ENCODE data around the gene PHYHIPL. TPM values are rescaled to one million over a fixed set of nuclear protein-coding genes. Genes with fewer than 3 reads are reported as not detected.

Gene PHYHIPL
- total RNA-seq, 1 donor = 0.10 TPM

GRCh38 chr10:59284118-59284975 is 107.9 kb downstream of the PHYHIPL start:
- Histone ChIP-seq H3K4me3 (ENCODE audit: low read length) (no peak overlapping the region), H3K27me3 (ENCODE audit: insufficient read depth, low read length) (no peaks in the 10 kb centered on the region), H3K9me3 (ENCODE audit: low read depth, low read length) (no peaks in the 10 kb centered on the region), H3K4me1 (ENCODE audit: insufficient read depth, low read length) (no peaks in the 10 kb centered on the region)

- H3K9me3 ChIP-seq (ENCODE audit: low read depth, low read length) = no peaks in the 10 kb centered on the region
- no peak overlapping the region for H3K4me3 ChIP-seq (ENCODE audit: low read length)
- no peaks in the 10 kb centered on the region for H3K4me1 ChIP-seq (ENCODE audit: insufficient read depth, low read length)
- H3K27me3 ChIP-seq (ENCODE audit: insufficient read depth, low read length) = no peaks in the 10 kb centered on the region
Measured at GRCh38 chr10:59285073-59285472, 108.6 kb downstream of the PHYHIPL start.

GRCh38 chr10:59285848-59286247 is 109.4 kb downstream of the PHYHIPL start:
- Histone ChIP-seq H3K9me3 (ENCODE audit: low read depth, low read length) (no peaks in the 10 kb centered on the region), H3K4me3 (ENCODE audit: low read length) (no peak overlapping the region), H3K4me1 (ENCODE audit: insufficient read depth, low read length) (no peaks in the 10 kb centered on the region), H3K27me3 (ENCODE audit: insufficient read depth, low read length) (no peaks in the 10 kb centered on the region)

- Histone ChIP-seq H3K4me3 (ENCODE audit: low read length) (no peak overlapping the region), H3K27me3 (ENCODE audit: insufficient read depth, low read length) (no peaks in the 10 kb centered on the region), H3K4me1 (ENCODE audit: insufficient read depth, low read length) (no peaks in the 10 kb centered on the region), H3K9me3 (ENCODE audit: low read depth, low read length) (no peaks in the 10 kb centered on the region)
Measured at GRCh38 chr10:59287587-59288255, 111.3 kb downstream of the PHYHIPL start.

- Histone ChIP-seq H3K27me3 (ENCODE audit: insufficient read depth, low read length) (no peaks in the 10 kb centered on the region), H3K4me1 (ENCODE audit: insufficient read depth, low read length) (no peaks in the 10 kb centered on the region), H3K4me3 (ENCODE audit: low read length) (no peak overlapping the region), H3K9me3 (ENCODE audit: low read depth, low read length) (no peaks in the 10 kb centered on the region)
Measured at GRCh38 chr10:59289853-59290252, 113.4 kb downstream of the PHYHIPL start.

GRCh38 chr10:59290448-59290847 is 114.0 kb downstream of the PHYHIPL start:
- Histone ChIP-seq H3K4me3 (ENCODE audit: low read length) (no peak overlapping the region), H3K9me3 (ENCODE audit: low read depth, low read length) (no peaks in the 10 kb centered on the region), H3K4me1 (ENCODE audit: insufficient read depth, low read length) (no peaks in the 10 kb centered on the region), H3K27me3 (ENCODE audit: insufficient read depth, low read length) (no peaks in the 10 kb centered on the region)

Other genes with a start within 250 kb of the PHYHIPL start
- gene FAM13C, start 185.9 kb downstream of the PHYHIPL start, total RNA-seq = not detected

Measured in mononuclear cell (primary cell).